Epithelial cell of esophagus (primary cell): ENCODE measurements around the gene DTWD2.
"Not testable (repeated sequence)": the region's sequence is repeated elsewhere in the genome, so short reads cannot be mapped to it uniquely, and the experiment has no call there.

Experiments
- DNase-seq: peaks from one replicate; pipeline ENCODE4 v3.0.0; 2010; ENCODE audit warnings: low read depth
- H3K4me3 ChIP-seq: 2 replicates; pipeline ENCODE4 v1.5.1; 2011; ENCODE audit warnings: mild to moderate bottlenecking, low read length, control low read depth
- TF ChIP-seq, protein P1 (sequence below): IDR thresholded peaks from 2 replicates; pipeline ENCODE4 v1.5.1; 2011; ENCODE audit warnings: low read depth, mild to moderate bottlenecking, low read length, control low read depth, inconsistent platforms; ENCODE audit not compliant: insufficient read depth; ENCODE audit errors: missing control alignments

Gene DTWD2

DNA sequence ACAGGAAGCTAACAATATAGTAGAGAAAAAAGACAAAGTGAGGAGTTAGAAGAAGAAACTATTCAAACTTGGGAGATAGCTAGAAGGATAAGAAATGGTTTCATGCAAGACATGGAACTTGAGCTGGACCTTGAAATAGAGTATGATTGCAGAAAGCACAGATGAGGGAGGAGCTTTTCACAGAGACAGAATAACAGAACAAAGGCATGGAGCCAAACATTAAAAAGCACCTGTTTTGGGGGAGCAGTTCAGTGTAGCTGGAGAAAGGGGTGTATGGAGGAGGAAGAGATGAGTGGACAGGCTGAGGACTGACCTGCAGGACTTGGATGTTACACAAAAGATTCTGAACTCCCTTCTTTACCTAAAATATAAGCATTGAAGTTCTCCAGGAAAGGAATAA lies 25.2 kb downstream of the DTWD2 start:
- no peak overlapping the region for H3K4me3 ChIP-seq
- TF ChIP-seq, protein P1, sequence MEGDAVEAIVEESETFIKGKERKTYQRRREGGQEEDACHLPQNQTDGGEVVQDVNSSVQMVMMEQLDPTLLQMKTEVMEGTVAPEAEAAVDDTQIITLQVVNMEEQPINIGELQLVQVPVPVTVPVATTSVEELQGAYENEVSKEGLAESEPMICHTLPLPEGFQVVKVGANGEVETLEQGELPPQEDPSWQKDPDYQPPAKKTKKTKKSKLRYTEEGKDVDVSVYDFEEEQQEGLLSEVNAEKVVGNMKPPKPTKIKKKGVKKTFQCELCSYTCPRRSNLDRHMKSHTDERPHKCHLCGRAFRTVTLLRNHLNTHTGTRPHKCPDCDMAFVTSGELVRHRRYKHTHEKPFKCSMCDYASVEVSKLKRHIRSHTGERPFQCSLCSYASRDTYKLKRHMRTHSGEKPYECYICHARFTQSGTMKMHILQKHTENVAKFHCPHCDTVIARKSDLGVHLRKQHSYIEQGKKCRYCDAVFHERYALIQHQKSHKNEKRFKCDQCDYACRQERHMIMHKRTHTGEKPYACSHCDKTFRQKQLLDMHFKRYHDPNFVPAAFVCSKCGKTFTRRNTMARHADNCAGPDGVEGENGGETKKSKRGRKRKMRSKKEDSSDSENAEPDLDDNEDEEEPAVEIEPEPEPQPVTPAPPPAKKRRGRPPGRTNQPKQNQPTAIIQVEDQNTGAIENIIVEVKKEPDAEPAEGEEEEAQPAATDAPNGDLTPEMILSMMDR, result no peak
- DNase-seq, result no peak

GRCh38 chr5:118960557-118960956 lies 27.8 kb downstream of the DTWD2 start:
- DNase-seq, result no peak
- TF ChIP-seq, protein P1, result no peak
- no peak overlapping the region for H3K4me3 ChIP-seq

GRCh38 chr5:118956727-118957126 lies 31.6 kb downstream of the DTWD2 start:
- H3K4me3 ChIP-seq, result no peak overlapping the region
- DNase-seq, result peak; percentile 22
- TF ChIP-seq, protein P1, result no peak

GRCh38 chr5:118953652-118954005 lies 34.7 kb downstream of the DTWD2 start:
- DNase-seq, result no peak
- TF ChIP-seq, protein P1, result no peak
- no peak overlapping the region for H3K4me3 ChIP-seq

DNA sequence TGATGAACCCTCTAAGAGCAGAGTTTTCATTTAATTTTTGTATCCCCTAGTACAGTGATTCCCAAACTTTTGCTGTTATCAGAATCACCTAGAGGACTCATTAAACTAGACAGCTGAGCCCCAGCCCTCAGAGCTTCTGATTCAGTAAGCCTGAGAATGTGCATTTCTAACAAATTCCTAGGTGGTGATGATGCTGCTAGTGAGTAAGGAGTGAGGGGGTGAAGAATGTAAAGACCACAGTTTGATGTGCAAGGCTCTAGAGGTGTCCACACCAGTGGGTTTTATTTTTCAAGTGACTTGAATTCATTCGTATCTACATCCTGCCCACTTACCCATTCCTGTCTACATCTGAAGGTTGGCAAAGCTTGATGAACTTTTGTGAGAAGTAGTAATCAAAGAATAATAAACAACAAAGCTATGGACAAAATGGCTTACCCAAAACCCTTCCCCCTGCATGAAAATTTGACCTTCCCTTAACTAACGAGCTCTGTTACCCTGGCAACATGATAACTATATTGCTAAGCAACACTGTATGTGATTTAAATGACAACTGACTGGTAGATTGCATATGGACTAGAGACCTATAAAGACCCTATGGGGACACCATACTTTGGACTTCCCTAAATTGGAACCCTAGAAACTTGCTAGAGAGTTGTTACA lies 35.2 kb downstream of the DTWD2 start:
- TF ChIP-seq, protein P1, result no peak
- no peak overlapping the region for H3K4me3 ChIP-seq
- DNase-seq, result no peak

DNA sequence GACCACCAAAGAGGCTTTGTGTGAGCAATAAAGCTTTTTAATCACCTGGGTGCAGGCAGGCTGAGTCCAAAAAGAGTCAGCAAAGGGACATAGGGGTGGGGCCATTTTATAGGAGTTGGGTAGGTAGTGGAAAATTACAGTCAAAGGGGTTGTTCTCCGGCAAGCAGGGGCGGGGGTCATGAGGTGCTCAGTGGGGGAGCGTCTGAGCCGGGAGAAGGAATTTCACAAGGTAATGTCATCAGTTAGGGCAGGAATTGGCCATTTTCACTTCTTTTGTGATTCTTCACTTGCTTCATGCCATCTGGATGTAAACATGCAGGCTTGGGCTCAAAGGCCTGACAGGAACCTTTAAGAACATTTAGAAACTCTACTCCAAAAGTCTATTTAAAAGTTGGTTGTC lies 36.0 kb downstream of the DTWD2 start:
- not testable (repeated sequence) for DNase-seq, H3K4me3 ChIP-seq

DNA sequence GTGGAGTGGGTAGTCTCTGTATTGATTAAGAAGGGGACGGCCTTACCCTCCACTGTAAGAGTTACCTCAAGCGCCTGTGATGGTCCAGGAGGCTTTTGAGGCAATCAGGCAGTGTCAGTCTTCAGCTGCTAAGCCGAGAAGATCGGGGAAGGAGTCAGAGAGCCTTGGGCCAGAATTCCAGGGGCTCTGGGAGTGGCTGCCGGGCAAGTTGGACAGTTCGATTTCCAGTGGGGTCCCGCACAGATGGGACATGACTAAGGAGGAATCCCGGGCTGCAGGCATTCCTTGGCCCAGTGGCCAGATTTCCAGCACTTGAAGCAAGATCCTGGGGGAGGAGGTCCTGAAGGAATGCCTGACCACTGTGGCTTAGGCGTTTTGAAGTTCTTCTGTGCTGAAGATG lies 38.0 kb downstream of the DTWD2 start:
- not testable (repeated sequence) for H3K4me3 ChIP-seq, DNase-seq

DNA sequence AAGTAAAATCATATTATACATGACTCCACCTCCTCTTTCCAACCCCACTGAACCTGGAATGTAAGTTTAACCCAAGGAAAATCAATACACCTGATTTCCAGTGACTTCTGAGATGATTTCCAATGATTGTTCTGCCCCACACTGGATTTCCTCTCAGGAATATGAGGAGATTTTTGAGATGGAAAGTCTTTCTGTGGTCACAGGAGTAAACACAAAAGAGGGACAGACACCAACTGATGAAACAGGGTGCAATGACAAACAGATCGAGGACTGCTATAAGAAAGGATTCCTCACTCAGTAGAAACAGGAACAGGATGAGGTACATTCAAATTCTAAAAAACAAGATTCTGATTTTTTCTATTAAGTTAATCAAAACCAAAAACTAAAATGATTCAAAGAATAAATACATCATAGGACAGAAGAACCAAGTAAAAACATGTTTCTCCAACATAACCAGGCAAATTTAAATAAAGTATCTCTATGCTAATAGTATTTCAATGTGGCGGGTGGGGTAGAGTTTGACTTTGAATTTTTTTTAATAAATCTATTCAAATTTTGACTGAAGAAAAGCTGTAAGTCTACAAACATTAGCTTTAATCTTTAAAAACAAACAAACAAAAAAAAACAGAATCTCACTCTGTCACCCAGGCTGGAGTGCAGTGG lies 42.1 kb downstream of the DTWD2 start:
- no peak overlapping the region for H3K4me3 ChIP-seq
- DNase-seq, result no peak
- TF ChIP-seq, protein P1, result no peak
